Testis (tissue), 3 donors: ENCODE measurements around the gene PIEZO2. TPM values are rescaled to one million over a fixed set of nuclear protein-coding genes. Genes with fewer than 3 reads are reported as not detected.

Experiments
- DNase-seq: peaks from one replicate; pipeline ENCODE4 v3.0.0-alpha.2; 2019
- H3K27ac ChIP-seq, 2 donors: fragments of 200-600 bp; sonication (generic); one replicate each; pipeline ENCODE4 v1.5.1; 2019
- H3K27me3 ChIP-seq: fragments of 200-600 bp; sonication (generic); one replicate; pipeline ENCODE4 v1.5.1; 2019
- H3K36me3 ChIP-seq: fragments of 200-600 bp; sonication (generic); one replicate; pipeline ENCODE4 v1.5.1; 2017; ENCODE audit warnings: low read depth; ENCODE audit errors: missing control alignments
- H3K4me1 ChIP-seq: fragments of 200-600 bp; sonication (generic); one replicate; pipeline ENCODE4 v1.5.1; 2019
- H3K4me3 ChIP-seq, 2 donors: fragments of 200-600 bp; sonication (generic); one replicate each; pipeline ENCODE4 v1.5.1; 2017 to 2019
- H3K9me3 ChIP-seq: fragments of 200-600 bp; sonication (generic); one replicate; pipeline ENCODE4 v1.5.1; 2017
- CTCF ChIP-seq, 3 experiments: fragments of 450-650 bp in 2 of 3; fragments of 200-600 bp in 1 of 3; sonication (generic) in 1 of 3; IDR thresholded peaks; one replicate each; pipeline ENCODE4 v1.5.1; 2016 to 2019; ENCODE audit warnings: antibody characterized with exemption in 3 of 3, mild to moderate bottlenecking in 2 of 3, moderate library complexity in 1 of 3
- POLR2A ChIP-seq: fragments of 450-650 bp; IDR thresholded peaks from one replicate; pipeline ENCODE4 v1.6.1; 2017; ENCODE audit warnings: antibody characterized with exemption, mild to moderate bottlenecking, moderate library complexity
- WGBS, 2 donors: methylation state at CpG; one replicate each; pipeline ENCODE4 v1.1.5; 2018; 5-methylcytosine and 5-hydroxymethylcytosine counted together
- intact Hi-C: fragments of 100-400 bp; cut with DNase I; formaldehyde crosslinking; loops from one replicate; pipeline ENCODE4 v1.15.1; 2023; ENCODE audit warnings: low total_unique reads
- polyA plus RNA-seq: library from polyadenylated mRNA; stranded (reverse); fragments of 350-450 nt; fragmentation: Illumina TruSeq; extraction: RNeasy Lipid Tissue Mini Kit (QIAGEN cat#74804); gene quantifications from one replicate; pipeline ENCODE4 v1.2.3, GENCODE V29; 2014; ENCODE audit warnings: low read depth, low replicate concordance; ENCODE audit not compliant: insufficient read depth
- total RNA-seq, 2 donors: library from RNA; depleted of rRNA; stranded (reverse); fragments of >200 nt; gene quantifications; one replicate each; pipeline ENCODE4 v1.2.3, GENCODE V29; 2016

Gene PIEZO2
- total and polyA plus RNA-seq, 3 donors from 2014 or later: 2.3 to 3.5 (median 3.0) TPM

GRCh38 chr18:11031966-11032365 is 117.4 kb downstream of the PIEZO2 start:
- no peak overlapping the region for H3K27ac ChIP-seq
- no peaks in the 10 kb centered on the region for H3K27me3 ChIP-seq
- no peak for TF ChIP-seq POLR2A
- no peak for TF ChIP-seq CTCF (IDR thresholded peaks at IDR 0.05)
- H3K4me3 ChIP-seq: no peak overlapping the region
- no peak for DNase-seq
- H3K9me3 ChIP-seq: no peaks in the 10 kb centered on the region
- WGBS, 2 donors: 90 to 94% methylated on average over 5 of the region's 5 CpGs
- intact Hi-C loops: no loop called here
- no peaks in the 10 kb centered on the region for H3K36me3 ChIP-seq
- H3K4me1 ChIP-seq: no peaks in the 10 kb centered on the region

- no peaks in the 10 kb centered on the region for H3K27me3 ChIP-seq
- no peak overlapping the region for H3K4me3 ChIP-seq
- 88 to 96% methylated on average over 6 of the region's 6 CpGs for WGBS, 2 donors
- intact Hi-C loops: no loop called here
- H3K27ac ChIP-seq: no peak overlapping the region
- TF ChIP-seq POLR2A: no peak
- no peak for TF ChIP-seq CTCF (IDR thresholded peaks at IDR 0.05)
- DNase-seq: no peak
- H3K9me3 ChIP-seq: no peaks in the 10 kb centered on the region
- no peaks in the 10 kb centered on the region for H3K4me1 ChIP-seq
- no peaks in the 10 kb centered on the region for H3K36me3 ChIP-seq
Measured at GRCh38 chr18:11029021-11029420, 120.3 kb downstream of the PIEZO2 start.

DNA sequence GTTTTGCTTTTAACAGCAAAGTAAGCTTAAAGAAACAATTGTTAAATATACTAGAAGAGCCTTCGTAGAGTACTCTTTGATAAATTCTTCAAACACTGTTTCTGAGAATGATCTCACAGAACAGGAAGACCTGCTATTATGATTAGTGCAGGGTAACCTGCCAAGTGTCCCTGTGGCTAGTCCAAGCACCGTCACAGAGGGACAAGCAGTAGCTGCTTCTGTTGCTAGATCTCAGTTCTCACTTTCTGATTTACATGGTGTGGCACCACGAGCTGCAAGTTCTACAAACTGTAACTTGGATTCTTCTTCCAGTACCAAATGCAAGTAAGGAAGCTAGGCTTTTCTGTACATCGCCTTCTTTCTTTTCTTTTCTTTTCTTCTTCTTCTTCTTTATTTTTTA is 121.5 kb downstream of the PIEZO2 start:
- intact Hi-C loops: no loop called here
- Histone ChIP-seq H3K4me1 (no peaks in the 10 kb centered on the region), H3K4me3 (no peak overlapping the region), H3K27me3 (no peaks in the 10 kb centered on the region), H3K27ac (no peak overlapping the region), H3K36me3 (no peaks in the 10 kb centered on the region), H3K9me3 (no peaks in the 10 kb centered on the region)
- 65 to 74% methylated on average over 4 of the region's 4 CpGs for WGBS, 2 donors
- DNase-seq: no peak
- TF ChIP-seq CTCF (IDR thresholded peaks at IDR 0.05) (no peak), POLR2A (no peak)

GRCh38 chr18:11025671-11026070 is 123.7 kb downstream of the PIEZO2 start:
- 71 to 82% methylated on average over 3 to 4 of the region's 4 CpGs for WGBS, 2 donors

More at GRCh38 chr18:11025671-11026070, 123.7 kb downstream of the PIEZO2 start:
- no peak overlapping the region for H3K27ac ChIP-seq
- TF ChIP-seq POLR2A (no peak), CTCF (IDR thresholded peaks at IDR 0.05) (no peak)
- H3K4me3 ChIP-seq: no peak overlapping the region
- no peaks in the 10 kb centered on the region for H3K9me3 ChIP-seq
- DNase-seq: no peak
- no peaks in the 10 kb centered on the region for H3K27me3 ChIP-seq
- no peaks in the 10 kb centered on the region for H3K36me3 ChIP-seq
- H3K4me1 ChIP-seq: no peaks in the 10 kb centered on the region
- intact Hi-C loops: no loop called here
